Chondrocyte (in vitro differentiated cells): Measurements from ENCODE around the gene ADGRG1. TPM values are rescaled to one million over a fixed set of nuclear protein-coding genes. Genes with fewer than 3 reads are reported as not detected.

Experiments
- DNase-seq: peaks from one replicate; pipeline ENCODE4 v3.0.0; 2021; ENCODE audit warnings: mixed read lengths, low spot score
- H3K27ac Mint-ChIP-seq: one replicate; pipeline ENCODE4 v1.8.0; 2021; ENCODE audit warnings: mild to moderate bottlenecking, moderate library complexity, mixed read lengths; ENCODE audit not compliant: unreplicated experiment
- H3K27me3 Mint-ChIP-seq: 2 replicates; pipeline ENCODE4 v1.8.0; 2021; ENCODE audit warnings: low read depth, mixed read lengths
- H3K36me3 Mint-ChIP-seq: 2 replicates; pipeline ENCODE4 v1.8.0; 2021; ENCODE audit warnings: low read depth, mixed read lengths
- H3K4me1 Mint-ChIP-seq: 2 replicates; pipeline ENCODE4 v1.8.0; 2021; ENCODE audit warnings: low read depth, mild to moderate bottlenecking, mixed read lengths
- H3K4me3 Mint-ChIP-seq: one replicate; pipeline ENCODE4 v1.8.0; 2021; ENCODE audit warnings: mild to moderate bottlenecking, moderate library complexity, mixed read lengths; ENCODE audit not compliant: unreplicated experiment
- H3K9me3 Mint-ChIP-seq: 2 replicates; pipeline ENCODE4 v1.8.0; 2021; ENCODE audit warnings: low read depth, mixed read lengths
- total RNA-seq: library from RNA; stranded (reverse); gene quantifications from 3 replicates; pipeline ENCODE4 v1.2.1, GENCODE V29; 2021
- TF ChIP-seq, protein P1 (sequence below): fragments of 200-600 bp; sonication (generic); IDR thresholded peaks from 2 replicates; pipeline ENCODE4 v1.5.0; 2021; ENCODE audit warnings: antibody characterized with exemption, mild to moderate bottlenecking, moderate library complexity

ADGRG1 gene
- total RNA-seq, 1 donor from 2014 or later: 57.8 TPM

DNA sequence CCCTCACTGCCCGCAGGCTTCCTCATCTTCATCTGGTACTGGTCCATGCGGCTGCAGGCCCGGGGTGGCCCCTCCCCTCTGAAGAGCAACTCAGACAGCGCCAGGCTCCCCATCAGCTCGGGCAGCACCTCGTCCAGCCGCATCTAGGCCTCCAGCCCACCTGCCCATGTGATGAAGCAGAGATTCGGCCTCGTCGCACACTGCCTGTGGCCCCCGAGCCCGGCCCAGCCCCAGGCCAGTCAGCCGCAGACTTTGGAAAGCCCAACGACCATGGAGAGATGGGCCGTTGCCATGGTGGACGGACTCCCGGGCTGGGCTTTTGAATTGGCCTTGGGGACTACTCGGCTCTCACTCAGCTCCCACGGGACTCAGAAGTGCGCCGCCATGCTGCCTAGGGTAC is 35.0 kb downstream of the ADGRG1 start:
- Mint-ChIP-seq H3K4me3 (no peak overlapping the region), H3K27me3 (no peaks in the 10 kb centered on the region), H3K4me1 (no peaks in the 10 kb centered on the region), H3K9me3 (no peaks in the 10 kb centered on the region), H3K27ac (no peak overlapping the region), H3K36me3 (peaks cover 13% of the 10 kb centered on the region)
- TF ChIP-seq, protein P1, sequence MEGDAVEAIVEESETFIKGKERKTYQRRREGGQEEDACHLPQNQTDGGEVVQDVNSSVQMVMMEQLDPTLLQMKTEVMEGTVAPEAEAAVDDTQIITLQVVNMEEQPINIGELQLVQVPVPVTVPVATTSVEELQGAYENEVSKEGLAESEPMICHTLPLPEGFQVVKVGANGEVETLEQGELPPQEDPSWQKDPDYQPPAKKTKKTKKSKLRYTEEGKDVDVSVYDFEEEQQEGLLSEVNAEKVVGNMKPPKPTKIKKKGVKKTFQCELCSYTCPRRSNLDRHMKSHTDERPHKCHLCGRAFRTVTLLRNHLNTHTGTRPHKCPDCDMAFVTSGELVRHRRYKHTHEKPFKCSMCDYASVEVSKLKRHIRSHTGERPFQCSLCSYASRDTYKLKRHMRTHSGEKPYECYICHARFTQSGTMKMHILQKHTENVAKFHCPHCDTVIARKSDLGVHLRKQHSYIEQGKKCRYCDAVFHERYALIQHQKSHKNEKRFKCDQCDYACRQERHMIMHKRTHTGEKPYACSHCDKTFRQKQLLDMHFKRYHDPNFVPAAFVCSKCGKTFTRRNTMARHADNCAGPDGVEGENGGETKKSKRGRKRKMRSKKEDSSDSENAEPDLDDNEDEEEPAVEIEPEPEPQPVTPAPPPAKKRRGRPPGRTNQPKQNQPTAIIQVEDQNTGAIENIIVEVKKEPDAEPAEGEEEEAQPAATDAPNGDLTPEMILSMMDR: no peak
- DNase-seq: peak; percentile 76

DNA sequence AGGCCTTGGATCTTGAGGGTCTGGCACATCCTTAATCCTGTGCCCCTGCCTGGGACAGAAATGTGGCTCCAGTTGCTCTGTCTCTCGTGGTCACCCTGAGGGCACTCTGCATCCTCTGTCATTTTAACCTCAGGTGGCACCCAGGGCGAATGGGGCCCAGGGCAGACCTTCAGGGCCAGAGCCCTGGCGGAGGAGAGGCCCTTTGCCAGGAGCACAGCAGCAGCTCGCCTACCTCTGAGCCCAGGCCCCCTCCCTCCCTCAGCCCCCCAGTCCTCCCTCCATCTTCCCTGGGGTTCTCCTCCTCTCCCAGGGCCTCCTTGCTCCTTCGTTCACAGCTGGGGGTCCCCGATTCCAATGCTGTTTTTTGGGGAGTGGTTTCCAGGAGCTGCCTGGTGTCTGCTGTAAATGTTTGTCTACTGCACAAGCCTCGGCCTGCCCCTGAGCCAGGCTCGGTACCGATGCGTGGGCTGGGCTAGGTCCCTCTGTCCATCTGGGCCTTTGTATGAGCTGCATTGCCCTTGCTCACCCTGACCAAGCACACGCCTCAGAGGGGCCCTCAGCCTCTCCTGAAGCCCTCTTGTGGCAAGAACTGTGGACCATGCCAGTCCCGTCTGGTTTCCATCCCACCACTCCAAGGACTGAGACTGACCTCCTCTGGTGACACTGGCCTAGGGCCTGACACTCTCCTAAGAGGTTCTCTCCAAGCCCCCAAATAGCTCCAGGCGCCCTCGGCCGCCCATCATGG is 35.7 kb downstream of the ADGRG1 start:
- peaks cover 13% of the 10 kb centered on the region for H3K36me3 Mint-ChIP-seq
- DNase-seq: no peak
- TF ChIP-seq, protein P1: peak; percentile 15

DNA sequence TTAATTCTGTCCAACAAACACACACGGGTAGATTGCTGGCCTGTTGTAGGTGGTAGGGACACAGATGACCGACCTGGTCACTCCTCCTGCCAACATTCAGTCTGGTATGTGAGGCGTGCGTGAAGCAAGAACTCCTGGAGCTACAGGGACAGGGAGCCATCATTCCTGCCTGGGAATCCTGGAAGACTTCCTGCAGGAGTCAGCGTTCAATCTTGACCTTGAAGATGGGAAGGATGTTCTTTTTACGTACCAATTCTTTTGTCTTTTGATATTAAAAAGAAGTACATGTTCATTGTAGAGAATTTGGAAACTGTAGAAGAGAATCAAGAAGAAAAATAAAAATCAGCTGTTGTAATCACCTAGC is 36.2 kb downstream of the ADGRG1 start:
- no peak overlapping the region for H3K27ac Mint-ChIP-seq
- peaks cover 3% of the 10 kb centered on the region for H3K27me3 Mint-ChIP-seq
- TF ChIP-seq, protein P1: no peak
- no peak overlapping the region for H3K4me3 Mint-ChIP-seq
- no peaks in the 10 kb centered on the region for H3K9me3 Mint-ChIP-seq
- H3K4me1 Mint-ChIP-seq: no peaks in the 10 kb centered on the region
- H3K36me3 Mint-ChIP-seq: peaks cover 13% of the 10 kb centered on the region
- no peak for DNase-seq

More for the DNA sequence above, 35.7 kb downstream of the ADGRG1 start:
- no peaks in the 10 kb centered on the region for H3K4me1 Mint-ChIP-seq
- no peak overlapping the region for H3K4me3 Mint-ChIP-seq
- H3K27me3 Mint-ChIP-seq: peaks cover 2% of the 10 kb centered on the region
- no peak overlapping the region for H3K27ac Mint-ChIP-seq
- no peaks in the 10 kb centered on the region for H3K9me3 Mint-ChIP-seq

DNA sequence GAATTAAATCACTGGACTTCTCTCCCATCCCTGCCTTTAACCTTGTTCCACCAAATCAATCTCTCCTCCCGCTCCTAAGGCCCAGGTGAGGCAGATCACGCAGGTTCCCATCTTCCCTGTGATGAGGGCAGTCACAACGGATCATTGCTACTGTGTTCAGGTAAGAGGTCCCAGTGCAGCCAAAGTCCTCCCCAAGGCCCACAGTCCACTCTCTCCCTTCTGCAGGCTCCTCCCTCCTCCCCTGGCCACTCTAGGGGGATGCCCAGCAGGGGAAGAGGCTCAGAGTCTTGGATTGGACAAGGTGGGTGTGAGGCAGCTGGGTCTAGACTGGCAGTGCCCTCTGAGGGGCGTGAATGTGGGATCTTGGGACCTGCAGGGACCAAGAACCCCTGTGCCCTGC is 37.1 kb downstream of the ADGRG1 start:
- TF ChIP-seq, protein P1: no peak
- peaks cover 11% of the 10 kb centered on the region for H3K36me3 Mint-ChIP-seq
- no peak for DNase-seq
- H3K9me3 Mint-ChIP-seq: no peaks in the 10 kb centered on the region
- peaks cover 3% of the 10 kb centered on the region for H3K27me3 Mint-ChIP-seq
- no peak overlapping the region for H3K27ac Mint-ChIP-seq
- H3K4me3 Mint-ChIP-seq: no peak overlapping the region
- H3K4me1 Mint-ChIP-seq: no peaks in the 10 kb centered on the region

DNA sequence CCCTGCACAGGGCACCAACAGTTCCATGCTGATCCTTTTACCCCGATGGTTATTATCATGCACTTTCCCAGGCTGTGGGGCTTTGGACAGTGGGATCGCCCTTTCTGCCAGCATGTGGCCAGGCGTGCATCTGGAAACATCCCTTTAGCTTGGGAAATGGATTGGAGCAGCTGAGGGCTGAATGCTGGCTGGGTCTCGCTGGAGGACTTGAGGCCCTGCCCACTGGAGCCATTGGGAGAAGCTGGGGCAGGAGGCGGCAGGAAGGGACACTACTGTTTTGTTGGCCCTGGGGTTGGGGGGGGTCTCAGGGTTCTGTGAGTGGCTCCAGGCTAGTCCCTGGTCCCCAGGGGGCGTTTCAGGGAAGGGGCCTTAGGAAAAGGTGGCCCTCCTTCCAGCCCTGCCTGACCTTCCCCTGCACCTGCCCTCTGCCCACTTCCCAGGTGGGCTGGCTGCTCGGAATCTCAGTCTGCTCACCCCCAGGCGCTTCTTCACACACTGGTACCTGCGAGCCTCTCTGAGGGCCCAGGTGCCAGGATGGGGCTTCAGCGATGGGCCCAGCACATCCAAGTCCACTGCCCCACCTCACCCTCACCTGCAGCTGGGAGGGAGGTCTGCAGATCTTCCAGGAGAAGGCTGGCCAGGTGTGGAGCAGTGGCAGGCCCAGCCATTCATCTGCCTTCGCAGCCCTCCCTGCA is 38.1 kb downstream of the ADGRG1 start:
- H3K4me3 Mint-ChIP-seq: no peak overlapping the region
- no peaks in the 10 kb centered on the region for H3K9me3 Mint-ChIP-seq
- no peaks in the 10 kb centered on the region for H3K4me1 Mint-ChIP-seq
- H3K36me3 Mint-ChIP-seq: peaks cover 11% of the 10 kb centered on the region
- TF ChIP-seq, protein P1: no peak
- peaks cover 3% of the 10 kb centered on the region for H3K27me3 Mint-ChIP-seq
- no peak overlapping the region for H3K27ac Mint-ChIP-seq
- no peak for DNase-seq
